GM21717 (cell line): Measurements from ENCODE around the gene GYPC.
"Not testable (repeated sequence)": the region's sequence is repeated elsewhere in the genome, so short reads cannot be mapped to it uniquely, and the experiment has no call there.

Experiments used
- ATAC-seq: cut with Tn5 transposase; IDR thresholded peaks from one replicate; pipeline ENCODE4 v1.9.1; 2021; ENCODE audit warnings: mild to moderate bottlenecking, moderate library complexity; ENCODE audit not compliant: unreplicated experiment

The GYPC gene

DNA sequence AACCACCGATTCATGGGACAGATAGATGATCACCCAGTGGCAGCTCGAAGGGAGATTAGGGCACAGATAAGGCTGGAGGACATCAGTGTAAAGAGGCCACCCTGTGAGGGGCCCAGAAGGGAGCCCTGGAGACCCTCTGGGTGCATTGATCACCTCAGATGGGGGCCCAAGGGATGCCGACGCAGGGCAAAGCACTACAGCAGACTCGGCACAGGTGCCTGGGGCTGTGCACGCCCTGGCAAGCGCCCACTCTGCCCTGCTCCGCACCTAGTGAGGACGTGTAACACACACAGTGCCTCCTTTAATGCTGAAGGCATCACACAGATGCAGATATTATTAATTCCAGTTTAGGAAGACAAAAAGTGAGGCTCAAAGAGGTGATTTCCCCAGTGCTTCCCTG is 9.5 kb downstream of the GYPC start:
- ATAC-seq: no peak

DNA sequence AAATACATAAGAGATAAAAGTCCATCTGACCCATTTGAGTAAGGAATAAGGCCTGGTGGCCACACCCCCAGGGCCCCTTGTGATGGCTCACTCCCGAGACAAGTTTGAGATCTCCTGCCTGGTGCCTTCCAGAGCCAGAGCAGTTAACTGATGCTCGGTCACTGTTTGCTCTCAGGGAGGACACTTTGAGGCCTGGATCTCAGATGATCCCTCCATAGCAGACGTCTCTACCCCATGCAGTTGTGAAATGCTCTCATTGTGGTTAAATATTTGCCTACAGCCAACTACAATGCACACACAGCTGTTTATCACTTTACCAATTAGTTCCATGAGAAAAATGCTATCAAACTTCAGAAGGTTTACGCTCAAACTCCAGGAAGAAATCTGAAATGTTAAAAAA is 12.3 kb downstream of the GYPC start:
- ATAC-seq: no peak

DNA sequence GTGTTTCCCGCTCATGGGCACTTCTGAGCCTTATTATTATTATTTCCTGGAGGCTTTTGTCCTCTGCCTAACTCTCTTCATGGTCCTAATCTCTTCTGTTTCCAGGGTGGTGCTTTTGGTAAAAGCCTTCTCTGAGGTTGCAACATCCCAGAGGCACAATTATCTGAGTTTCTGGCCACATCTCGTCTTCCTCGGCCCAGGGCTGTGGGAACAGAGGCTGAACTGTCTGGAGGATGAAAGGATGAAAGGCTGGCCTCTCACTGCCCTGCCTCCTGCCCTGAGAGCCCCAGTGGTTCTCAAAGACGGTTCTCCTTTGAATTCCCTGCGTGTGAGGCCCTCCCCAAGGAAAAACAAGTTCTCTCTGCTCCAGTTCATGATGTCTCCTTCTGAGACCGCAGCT is 13.8 kb downstream of the GYPC start:
- no peak for ATAC-seq

DNA sequence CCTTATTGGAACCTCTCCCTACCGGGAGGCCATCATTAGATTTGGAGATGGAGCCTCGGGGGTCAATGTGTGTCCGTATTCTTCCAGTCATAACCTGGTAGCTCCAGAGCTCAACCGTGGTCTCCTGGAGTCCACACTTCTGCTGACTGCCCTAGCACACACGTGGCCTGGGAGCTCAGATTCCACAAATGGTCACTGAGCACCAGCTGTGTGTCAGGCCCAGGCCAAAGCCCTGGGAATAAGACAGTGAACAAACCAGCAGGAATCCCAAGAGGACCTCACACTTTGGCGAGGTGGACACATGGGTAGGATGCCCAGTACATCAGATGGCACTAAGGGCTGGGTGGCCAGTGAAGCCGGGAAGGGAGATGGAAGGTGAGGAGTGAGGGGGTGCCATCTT is 15.5 kb downstream of the GYPC start:
- no peak for ATAC-seq

DNA sequence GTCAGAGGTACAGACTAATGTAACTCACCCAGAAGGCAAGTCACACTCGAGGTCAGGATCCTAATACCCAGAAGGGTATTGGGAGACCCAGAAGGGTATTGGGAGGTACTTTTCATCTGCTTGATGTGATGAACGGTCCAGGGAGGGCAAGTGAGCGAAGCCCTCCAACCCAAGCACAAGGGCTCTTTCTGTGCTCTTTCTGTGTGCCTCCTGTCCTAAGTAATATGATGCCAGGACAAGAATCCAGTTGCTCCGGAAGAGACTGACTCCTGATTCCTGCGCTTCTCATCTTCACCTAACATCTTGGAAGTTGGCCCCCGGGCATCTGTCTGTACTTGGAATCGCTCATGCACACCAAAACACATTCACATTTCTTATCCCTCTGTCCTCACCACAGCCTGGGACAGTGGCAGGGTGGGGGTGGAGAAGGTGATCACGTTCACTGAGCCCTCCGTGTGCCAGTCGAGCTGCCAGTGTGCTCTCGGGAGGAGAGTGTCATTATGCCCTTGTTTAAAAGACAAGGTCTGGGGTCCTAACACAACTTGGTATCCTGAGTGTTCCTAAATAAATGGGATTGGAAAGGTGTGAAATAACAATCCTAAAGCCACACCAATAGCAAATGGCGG is 17.1 kb downstream of the GYPC start:
- no peak for ATAC-seq

DNA sequence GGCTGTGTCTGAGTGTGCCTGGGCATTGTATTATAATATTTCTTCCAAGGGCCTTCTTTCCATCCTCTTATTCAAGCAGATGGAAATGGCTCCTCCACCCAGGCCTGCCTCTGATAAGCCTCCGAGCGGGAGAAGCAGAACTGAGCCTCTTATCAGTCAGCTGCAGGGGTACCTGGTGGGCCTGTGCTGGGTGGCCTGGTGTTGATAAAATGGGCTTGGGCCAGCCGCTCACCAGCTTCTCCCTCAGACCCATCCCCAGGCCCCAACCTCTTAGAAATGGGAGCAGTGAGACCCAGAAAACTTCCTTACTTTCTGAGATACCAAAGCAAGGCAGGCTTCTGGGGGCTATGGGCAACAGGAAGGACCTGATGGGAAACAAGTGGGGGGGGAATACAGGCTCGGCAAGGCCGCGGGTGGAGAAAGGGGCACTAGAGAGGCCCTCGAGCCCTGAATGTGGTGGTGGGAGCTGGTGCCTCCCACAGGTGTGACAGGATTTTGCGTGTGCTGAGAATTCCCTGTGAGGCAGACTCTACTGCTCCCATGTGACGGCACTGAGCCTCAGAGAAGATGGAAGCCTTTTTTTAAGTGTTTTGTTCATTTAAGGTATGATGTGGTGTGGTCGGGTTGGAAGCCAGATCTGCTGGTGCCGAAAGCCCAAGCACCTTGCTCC is 18.3 kb downstream of the GYPC start:
- ATAC-seq: no peak

DNA sequence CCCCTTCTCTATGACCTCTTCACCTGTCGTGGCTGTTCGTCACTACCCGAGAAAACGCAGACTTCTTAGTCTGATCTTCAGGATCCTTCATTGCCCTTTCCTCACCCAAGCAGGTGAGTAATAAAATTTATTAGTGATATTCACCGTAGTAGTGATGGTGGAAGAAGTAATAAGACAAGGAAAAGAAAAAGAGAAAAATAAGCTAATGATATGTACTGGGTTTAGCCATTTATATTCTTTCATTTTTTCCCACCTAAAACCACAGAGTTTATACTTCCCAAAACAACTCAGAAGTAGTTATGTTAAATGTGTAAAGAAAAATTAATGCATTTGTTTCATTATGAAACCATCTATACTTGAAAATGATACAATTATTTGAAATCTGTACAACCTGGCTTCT is 19.7 kb downstream of the GYPC start:
- no peak for ATAC-seq

DNA sequence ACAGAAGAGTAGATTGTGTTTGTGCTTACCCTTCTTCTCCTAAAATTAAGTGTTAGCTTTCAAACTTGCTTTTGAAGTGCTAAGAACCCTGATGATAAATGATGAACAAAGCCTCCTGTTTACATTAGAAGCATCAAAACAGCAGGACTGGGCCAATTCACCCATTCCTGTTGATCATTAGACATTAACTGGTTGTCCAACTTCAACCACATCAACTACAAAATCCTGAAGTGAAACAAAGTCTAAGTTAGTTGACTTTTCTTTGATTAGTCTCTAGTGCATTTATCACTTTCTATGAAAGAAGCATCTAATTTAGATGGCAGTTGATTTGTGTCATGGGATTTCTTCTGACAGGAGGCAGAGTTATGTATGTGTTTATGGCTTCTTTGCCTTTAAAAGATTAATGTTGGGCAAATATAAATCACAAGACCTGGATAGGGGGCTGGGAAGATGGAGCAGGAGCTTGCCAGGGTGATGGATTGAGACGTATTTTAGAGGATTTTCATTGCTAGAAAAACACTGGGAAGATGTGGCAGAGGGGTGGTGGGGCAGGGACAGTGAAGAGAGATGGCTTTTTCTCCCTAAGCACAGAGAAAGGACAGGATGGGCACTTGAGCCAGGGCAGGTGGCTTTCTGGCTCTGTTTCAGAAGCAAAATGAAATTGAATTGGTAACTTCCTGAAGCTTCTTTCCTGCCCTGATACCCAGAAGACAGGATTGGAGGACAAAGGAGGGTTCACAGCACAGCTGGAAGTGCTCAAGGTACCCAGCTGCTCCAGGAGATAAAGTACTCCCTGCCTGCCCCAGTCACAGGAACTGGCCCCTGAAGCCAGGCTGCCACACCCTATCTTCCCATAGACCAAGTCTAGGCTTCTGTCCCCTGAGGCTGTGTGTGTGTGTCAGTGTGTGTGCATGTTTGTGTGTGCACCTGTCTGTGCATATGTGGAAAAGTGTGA is 20.5 kb downstream of the GYPC start:
- no peak for ATAC-seq

DNA sequence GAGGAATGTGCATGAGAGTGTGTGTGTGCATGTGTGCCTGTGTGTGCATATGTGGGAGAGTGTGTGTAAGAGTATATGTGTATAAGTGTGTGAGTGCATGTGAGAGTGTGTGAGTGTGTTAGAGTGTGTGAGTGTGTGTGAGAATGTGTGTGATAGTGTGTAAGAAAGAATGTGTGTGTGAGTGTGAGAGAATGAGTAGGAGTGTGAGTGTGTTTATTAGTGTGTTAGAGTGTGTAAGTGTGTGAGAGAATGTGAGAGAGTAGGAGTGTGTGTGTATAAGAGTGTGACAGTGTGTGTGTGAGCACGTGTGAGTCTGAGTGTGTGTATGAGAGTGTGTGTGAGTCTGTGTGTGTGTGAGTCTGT is 21.2 kb downstream of the GYPC start:
- no peak for ATAC-seq

DNA sequence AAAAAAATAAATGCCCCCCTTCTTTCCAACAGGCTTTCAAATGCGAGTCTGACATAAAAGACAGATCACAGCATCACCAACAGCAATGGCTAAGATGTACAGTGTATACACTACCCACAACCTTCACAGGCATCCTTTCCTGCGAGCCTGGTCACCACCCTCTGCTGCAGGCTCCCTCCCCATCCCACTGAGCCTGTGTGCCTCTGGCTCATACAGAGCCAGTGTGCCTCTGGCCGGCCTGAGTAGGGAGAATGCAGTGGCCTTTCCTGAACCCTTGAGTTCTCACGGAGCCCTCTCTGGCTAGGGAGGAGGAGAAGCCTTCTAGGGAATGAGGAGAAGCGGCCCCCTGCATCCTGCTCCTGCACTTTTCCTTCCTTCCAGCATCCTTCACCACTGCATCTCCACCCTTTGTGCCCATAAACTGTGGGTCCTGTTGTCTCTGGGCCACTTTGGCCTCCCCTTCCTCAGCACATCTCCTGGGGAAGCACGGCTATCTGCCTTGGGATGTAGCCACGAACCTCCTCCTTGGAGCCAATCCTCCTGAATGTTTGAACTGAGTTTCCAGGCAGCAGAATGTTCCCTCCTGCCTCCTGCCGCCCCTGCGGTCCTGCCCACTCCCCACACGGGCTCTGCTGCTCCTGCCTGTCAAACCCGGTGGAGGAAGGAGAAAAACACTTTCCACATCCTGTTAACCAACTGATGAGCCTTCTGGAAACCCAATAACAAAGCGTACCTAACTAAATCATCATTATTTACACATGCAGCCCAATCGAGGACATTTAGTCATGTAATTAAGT is 22.5 kb downstream of the GYPC start:
- no peak for ATAC-seq

DNA sequence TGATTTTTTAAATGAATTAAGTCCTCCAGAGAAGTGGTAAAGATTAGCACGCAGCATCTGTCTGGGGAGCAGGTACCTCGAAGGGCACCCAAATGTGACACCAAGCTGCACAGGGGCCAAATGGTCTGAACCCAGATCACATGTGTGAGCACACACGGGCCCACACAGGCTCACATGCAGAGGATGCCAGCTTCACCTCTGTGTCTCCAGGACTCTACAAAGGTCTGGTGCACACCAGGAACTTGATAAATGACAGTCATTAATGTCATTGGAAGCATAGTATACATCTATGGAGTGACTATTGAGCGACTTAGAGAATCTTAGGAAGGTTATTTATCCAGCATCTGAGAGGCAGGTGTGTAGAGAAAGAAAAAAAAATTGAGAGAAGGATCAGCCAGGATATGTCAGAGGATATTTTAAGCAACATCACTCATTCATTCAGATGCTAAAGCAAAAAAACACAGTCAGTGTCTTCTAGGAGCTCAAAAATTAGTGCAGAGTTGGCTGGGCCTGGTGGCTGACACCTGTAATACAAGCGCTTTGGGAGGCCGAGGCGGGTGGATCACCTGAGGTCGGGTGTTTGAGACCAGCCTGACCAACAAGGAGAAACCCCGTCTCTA is 23.2 kb downstream of the GYPC start:
- ATAC-seq: no peak

DNA sequence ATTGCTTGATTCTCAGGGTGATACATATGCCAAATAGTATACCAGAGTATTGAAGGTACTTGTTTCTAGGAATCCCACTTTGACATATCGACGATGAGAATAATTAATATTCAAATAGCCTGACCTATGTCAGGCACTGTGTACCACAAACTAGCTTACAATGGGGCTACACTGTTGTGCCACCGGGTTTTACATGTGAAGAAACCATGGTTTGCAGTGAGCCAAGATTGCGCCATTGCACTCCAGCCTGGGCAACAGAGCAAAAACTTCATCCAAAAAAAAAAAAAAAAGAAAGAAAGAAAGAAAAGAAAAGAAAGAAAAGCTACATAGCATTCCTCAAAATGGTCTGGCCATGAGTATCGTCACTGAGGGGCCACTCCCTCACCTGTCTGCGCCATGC is 25.5 kb downstream of the GYPC start:
- ATAC-seq: no peak

DNA sequence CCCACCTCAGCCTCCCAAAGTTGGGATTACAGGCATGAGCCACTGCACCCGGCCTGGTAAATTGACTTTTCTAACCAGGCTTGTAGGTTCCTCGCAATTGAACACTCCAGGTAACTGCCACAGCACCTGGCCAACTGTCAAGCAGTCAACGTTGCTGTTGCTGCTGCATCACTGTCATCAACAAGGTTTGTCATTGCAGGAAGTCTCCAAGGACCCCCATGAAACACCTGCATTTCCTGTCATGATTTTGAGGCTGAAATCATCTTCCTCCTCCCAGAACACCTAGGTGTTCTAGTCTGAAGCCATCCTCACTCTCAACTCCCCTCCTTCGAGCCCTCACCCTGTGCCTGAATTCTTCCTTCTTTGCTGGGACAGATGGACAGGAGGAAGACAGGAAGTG is 29.7 kb downstream of the GYPC start:
- ATAC-seq: no peak

DNA sequence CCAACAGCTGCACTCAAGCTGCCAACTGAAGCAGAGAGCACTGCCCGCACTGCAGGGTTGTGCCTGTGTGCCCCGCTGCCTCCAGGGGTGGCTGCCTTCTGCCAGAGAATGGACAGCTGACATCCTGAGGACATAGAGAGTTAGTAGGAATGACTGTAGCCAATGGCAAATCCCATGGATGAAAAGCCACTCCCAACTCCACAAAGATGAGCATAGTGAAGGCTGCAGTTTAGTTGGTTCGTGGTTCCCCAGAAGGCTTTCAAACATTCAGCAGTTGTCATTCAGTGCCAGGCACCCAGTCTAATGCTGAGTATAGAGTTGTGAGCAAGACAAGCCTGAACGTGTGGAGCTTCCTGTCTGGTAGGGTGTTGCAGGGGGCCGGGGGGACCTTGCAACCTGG is 30.3 kb downstream of the GYPC start:
- ATAC-seq: no peak

DNA sequence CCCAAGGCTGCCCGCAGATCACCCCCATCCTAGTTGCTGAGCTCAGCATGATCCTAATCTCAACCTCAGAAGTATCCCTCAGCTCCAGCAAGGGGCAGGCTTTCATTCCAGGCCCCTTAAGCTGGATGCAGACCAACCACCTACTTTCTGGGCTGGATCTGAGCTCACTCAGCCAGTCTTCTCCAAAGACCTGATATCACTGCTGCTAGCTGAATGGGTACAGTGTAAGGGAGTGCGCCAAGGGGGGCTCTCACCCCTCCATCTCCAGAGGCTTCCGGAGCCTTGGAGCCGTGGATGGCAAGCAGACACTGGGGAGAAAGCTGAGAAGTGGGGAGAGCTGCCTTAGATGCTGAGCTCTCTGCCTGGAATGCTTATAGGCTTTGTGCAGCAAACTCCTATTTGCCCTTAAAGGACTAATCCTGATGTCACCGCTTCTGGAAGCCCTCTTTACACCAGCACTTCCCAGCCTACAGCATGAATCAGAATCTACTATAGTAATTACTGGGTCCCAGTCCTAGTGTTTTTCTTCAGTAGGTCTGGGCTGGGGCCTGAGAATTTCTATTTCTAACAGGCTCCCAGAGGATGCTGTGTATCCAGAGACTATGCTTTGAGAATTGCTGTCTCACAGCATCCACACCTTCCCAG is 31.0 kb downstream of the GYPC start:
- no peak for ATAC-seq

DNA sequence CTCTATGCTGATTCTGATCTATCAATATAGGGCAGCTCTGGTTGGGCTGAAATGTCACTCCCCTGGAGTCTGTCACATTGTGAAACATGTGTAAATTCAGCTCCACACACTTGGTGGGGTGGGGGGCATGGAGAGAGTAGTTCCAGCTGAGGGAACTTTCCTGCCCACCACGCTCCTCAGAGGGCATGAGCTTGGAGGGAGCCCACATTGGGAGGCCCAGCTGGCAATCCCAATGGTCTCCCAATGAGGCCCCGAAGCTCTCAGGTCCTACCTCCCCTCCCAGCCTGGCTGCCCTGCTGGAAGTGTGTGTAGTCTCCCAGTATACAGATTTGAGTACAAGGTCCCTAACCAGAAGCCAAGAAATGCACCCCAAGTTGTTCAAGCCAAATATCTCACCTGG is 31.5 kb downstream of the GYPC start:
- no peak for ATAC-seq

DNA sequence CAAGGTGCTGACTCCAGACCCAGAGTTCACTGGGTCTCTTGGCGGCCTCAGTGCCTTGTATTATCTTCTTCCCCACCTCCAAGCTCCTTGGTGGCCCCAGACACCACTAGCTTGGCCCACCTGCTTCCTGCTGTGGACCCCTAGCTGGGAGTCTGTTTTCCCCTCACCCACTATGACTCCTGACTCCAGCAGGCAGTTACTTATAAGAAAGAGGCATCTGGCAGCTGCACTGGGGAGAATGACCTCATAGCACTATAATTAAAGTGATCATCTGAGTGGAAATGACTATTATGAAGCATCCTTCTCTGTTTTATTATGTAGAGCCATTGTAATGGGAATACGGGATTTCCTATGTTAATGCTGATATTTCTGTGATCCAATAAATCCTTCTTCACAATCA is 32.6 kb downstream of the GYPC start:
- not testable (repeated sequence) for ATAC-seq

DNA sequence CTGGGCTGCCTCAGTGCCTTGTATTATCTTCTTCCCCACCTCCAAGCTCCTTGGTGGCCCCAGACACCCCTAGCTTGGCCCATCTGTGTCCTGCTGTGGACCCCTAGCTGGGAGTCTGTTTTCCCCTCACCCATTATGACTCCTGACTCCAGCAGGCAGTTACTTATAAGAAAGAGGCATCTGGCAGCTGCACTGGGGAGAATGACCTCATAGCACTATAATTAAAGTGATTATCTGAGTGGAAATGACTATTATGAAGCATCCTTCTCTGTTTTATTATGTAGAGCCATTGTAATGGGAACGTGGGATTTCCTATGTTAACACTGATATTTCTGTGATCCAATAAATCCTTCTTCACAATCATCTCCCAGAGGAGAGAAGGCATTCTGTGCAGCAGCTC is 36.3 kb downstream of the GYPC start:
- ATAC-seq: not testable (repeated sequence)

DNA sequence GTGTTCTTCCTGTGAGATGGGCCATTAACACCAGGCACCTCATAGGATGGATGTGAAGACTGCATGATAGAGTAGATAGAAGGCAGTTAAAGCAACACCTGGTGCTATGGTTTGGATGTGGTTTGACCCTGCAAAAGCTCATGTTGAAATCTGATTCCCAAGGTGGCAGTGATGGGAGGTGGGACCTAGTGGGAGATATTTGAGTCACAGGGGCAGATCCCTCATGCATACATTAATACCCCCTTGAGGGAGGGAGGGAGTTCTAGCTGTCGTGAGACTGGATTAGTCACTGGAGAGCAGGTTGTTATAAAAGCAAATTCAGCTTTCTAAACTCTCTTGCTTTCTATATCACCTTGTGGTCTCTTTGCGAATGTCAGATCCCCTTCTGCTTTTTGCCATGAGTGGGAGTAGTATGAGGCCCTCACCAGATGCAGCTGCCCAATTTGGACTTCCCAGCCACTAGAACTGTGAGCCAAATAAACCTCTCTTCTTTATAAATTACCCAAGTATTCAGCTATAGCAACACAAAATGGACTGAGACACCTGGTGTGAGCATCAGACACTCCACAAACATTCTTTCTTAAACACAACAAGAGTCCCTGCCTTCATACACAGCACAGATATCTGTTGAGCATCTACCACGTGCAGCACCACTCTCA is 37.1 kb downstream of the GYPC start:
- not testable (repeated sequence) for ATAC-seq
